D341Med (cell line): ENCODE results near the gene NRG3.
"Not testable (repeated sequence)": the region's sequence is repeated elsewhere in the genome, so short reads cannot be mapped to it uniquely, and the experiment has no call there.

Experiments
- DNase-seq: peaks from one replicate; pipeline ENCODE4 v3.0.0; 2012; ENCODE audit warnings: low spot score

The NRG3 gene

GRCh38 chr10:82922046-82922445, 1047.1 kb downstream of the NRG3 start:
- DNase-seq: no peak

DNA sequence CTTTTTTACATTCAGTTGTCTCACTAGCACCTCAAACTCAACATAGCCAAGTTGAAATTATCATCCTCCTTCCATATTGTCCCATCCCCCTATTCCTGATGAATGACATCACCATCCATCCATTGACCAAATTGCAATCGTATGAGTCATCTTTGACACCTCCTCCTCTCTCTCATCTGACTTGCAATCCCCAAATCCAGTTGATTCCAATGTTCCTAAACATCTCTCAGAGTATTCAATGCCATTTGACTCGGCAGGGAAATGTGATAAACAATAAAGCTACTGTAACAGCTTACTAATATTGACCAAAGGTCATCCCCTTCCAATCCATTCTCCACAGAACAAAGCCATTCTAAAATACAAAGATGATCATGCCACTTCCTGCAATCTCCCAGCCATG, 1047.8 kb downstream of the NRG3 start:
- no peak for DNase-seq

GRCh38 chr10:82924711-82925110, 1049.7 kb downstream of the NRG3 start:
- no peak for DNase-seq

GRCh38 chr10:82925547-82925946, 1050.6 kb downstream of the NRG3 start:
- no peak for DNase-seq

- no peak for DNase-seq
Observed at GRCh38 chr10:82932451-82932850, 1057.5 kb downstream of the NRG3 start.

GRCh38 chr10:82934429-82934828, 1059.4 kb downstream of the NRG3 start:
- no peak for DNase-seq

DNA sequence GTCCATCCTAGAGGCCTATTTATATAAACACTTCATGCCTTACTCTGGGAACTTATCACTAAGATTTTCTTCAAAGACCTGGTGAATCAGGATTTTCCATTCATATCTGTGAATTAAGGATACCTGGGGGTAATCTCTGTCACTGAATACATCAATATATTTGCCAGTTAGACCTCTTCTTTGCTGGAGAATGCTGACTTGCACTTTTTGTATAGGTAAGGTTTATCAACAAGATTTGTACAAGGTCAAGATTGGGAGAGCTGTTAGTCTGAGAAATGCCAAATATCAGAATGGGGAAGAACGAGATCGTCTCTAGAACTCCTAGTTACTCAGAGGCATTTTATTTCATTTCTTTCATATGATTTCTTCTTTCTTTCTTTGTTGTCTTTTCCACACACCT, 1060.0 kb downstream of the NRG3 start:
- DNase-seq: no peak

- DNase-seq: no peak
Observed at GRCh38 chr10:82938331-82938730, 1063.3 kb downstream of the NRG3 start.

DNA sequence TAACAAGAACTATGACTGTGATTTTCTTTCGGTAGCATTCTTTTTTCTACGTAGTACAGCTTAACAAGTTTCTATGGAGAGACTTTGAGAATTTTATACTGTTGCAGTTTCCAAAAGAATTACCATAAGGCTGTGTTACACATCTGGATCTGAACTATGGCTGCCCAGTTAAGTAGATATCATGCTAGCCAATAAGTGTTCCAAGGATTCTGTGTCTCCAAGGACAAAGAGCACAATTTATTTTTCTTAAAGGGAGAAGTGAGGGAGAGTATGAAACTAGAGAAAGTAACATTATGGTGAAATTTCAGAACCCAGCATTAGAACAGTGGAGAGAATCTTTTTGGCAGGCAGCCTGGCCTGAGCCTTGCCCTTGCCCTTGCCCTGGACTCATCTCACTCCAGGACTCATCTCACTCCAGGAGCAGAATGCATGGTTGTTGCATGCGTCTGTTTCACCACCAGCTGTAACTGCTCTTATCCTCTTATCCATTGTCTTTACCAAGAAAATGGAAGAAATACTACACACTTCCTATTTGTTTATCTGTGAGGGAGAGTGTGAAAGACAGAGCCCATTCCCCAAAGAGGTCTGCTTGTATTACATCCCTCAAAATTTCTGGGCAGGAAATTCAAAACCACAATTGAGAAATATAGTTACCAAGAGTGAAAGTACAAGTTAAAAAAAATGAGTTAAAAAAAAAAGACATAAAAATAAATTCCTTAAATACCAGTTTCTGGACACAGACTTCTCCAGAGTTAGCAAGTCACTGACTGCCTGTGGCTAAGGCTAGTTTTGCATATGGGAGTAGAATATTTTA, 1067.5 kb downstream of the NRG3 start:
- DNase-seq: no peak

DNA sequence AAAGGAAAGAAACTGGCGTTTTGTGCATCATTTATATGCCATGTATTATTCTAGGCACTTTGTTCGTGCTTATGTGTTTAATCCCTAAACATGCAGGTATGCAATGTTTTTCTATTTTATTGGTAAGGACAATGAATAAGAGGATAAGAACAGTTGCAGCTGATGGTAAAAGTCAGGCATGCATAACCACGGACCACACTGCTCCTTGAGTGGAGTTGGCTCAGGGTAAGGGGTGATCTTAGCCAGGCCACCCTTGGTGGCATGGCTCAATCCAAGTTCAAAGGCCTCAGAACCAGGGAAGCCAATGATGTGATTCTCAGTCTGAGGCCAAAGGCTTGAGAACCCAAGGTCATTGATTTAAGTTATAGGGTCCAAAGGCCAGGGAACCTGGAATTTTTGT, 1068.1 kb downstream of the NRG3 start:
- DNase-seq: no peak

DNA sequence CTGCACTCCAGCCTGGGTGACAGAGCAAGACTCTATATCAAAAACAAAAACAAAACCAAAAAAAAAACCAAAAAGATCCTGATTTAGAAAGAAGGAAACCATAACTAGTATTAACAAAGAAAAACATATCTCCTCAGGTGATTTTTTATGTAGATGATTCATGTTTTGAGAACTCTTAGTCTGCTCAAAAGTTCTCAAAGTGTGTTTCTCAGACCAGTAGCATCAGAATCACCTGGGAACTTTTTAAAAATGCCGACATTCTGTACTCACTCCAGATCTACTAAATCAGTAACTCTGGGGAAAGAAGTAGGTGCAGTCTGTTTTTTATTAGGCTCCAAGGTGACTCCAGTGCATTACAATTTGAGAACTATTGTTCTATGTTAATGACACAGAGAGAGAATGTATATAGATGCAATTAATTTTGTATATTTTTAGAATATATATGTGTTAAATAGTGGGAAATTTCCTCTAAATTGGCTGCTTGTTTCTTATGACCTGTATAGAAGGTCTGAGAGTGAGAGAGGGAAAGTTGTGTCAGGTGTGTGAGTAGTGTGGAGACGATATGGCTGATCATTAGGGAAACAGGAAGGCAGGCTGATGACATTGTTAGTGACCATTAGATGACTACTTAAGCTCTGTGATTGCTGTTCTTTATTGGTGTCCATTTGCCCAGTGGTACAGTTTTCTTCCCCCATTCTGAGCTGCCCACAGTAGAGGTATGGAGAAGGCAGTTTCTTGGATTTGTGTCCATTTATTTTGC, 1075.0 kb downstream of the NRG3 start:
- no peak for DNase-seq

- no peak for DNase-seq
Observed at GRCh38 chr10:82953331-82953730, 1078.3 kb downstream of the NRG3 start.

GRCh38 chr10:82953909-82954308, 1078.9 kb downstream of the NRG3 start:
- DNase-seq: no peak

- DNase-seq: not testable (repeated sequence)
Observed at GRCh38 chr10:82960421-82961060, 1085.5 kb downstream of the NRG3 start.

DNA sequence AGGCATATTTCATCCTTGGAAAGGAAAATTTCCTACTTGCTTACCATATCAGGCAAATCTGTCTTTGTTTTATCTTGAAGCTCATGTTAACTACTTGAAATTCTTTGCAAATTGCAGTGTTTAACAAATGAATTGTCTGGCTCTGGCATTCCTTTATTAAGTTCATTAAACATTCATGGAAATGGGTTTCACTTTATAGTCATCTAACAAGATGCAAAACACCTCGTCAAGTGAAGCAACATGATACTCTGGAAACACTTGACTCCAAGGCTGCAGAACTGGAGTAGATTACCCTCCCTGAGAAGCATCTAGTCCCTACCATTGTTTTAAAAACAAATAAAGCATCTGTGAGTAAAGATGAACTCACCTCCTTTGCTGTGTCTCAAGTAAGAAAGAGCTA, 1086.9 kb downstream of the NRG3 start:
- no peak for DNase-seq

GRCh38 chr10:82966130-82966529, 1091.1 kb downstream of the NRG3 start:
- no peak for DNase-seq

DNA sequence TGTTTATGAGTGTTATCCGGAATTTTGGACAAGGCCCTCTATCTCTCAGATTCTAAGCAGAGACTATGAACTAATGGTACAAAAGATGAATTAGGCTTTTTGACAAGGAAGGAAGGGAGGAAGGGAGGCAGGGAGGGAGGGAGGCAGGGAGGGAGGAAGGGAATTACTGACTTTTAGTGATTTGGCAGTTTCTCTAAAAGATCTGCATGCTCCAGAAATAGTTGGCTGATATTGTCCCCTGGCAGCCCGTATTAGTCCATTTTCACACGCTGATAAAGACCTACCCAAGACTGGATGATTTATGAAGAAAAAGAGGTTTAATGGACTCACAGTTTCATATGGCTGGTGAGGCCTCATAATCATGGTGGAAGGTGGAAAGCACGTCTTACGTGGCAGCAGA, 1093.5 kb downstream of the NRG3 start:
- DNase-seq: no peak

GRCh38 chr10:82969405-82969804, 1094.4 kb downstream of the NRG3 start:
- DNase-seq: no peak

DNA sequence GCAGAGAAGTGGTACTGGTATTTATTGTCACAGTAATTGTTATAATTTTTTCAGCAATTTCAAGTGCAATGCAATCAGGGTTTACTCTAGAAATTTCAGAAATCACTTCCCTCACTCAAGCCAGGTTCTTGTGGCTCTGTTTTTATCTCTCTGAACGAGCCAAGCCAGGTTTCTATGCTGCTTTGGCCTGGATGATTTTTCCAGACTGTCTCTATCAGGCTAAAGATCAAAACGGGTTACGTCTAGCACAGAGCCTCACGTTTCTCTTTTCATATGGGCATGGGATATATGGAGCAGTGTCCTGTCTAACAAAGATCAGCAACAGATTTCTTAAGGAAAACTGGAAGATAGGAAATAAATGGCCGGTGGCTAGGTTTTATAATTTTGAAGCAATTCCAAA, 1105.3 kb downstream of the NRG3 start:
- DNase-seq: no peak

DNA sequence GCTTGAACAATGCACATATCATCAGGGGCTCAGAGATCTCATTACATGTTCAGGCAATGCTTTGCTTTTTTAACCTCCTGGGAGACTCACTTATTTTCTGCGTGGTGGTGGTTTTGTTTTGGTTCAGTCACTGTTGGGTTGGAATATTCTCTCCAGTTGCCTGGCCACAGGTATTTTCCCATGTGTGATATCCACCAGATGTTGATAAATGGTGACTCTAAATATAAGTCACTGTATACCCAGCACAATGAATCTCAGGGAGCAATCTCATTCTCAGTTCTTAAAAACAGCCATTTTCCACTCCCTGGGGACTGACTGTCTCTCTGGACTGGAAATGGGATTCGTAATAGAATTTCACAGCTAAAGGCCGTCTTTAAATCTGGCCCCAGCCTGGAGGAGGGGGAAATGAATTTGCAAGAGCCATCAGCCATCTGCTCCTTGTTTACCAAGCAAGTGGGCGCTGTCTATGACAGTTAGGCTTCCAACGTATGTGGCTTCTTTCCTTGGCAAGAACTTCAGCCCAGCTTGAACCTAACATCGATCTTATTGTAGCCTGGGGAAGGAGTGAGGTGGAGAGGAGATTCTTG, 1106.2 kb downstream of the NRG3 start:
- DNase-seq: peak; percentile 24

- no peak for DNase-seq
Observed at GRCh38 chr10:82982110-82982608, 1107.2 kb downstream of the NRG3 start.

DNA sequence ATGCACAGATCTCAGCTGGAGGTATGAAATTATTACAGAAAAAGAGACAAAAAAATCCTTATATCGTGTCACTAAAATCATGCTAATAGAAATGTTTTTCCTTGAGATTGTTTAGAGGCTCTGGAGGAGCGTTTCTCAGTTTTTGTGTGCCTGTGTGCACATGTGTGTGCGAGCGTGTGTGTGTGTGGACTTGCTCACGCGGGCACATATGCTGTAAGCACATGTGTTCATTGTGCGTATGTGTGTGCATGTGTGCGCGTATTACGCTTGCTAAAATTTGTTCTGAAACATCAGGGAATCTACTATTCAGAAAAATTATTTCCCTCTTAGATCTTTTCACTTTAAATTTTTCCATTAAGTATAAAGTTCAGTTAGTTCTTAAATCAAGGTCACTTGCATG, 1111.2 kb downstream of the NRG3 start:
- DNase-seq: no peak
